ENCODE results near the gene CALN1.

DNA sequence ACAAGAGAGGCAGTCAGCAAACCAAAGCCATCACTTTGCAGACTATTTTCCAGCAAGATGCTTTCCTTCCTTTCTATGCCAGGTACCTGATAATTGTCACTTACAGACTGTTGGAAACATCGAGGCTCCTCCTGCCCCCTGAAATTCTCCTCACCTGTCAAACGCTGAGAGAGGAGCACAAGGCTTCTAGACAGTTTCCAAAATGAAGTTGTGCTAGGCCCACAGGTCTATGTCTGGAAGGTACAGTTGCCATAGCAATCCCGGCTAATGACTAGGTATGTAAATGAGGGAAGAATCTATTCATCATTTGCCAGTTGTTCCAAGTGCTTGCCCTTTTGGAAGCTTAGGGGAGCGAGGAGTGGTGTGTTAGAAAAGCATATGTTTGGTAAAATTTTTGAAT, 334.4 kb downstream of the CALN1 start:
- TF ChIP-seq POLR2A (IDR thresholded peaks at IDR 0.05; ENCODE audit: low read depth) (no peak), EP300 (IDR thresholded peaks at IDR 0.05) (no peak)
- TF ChIP-seq, protein P1, sequence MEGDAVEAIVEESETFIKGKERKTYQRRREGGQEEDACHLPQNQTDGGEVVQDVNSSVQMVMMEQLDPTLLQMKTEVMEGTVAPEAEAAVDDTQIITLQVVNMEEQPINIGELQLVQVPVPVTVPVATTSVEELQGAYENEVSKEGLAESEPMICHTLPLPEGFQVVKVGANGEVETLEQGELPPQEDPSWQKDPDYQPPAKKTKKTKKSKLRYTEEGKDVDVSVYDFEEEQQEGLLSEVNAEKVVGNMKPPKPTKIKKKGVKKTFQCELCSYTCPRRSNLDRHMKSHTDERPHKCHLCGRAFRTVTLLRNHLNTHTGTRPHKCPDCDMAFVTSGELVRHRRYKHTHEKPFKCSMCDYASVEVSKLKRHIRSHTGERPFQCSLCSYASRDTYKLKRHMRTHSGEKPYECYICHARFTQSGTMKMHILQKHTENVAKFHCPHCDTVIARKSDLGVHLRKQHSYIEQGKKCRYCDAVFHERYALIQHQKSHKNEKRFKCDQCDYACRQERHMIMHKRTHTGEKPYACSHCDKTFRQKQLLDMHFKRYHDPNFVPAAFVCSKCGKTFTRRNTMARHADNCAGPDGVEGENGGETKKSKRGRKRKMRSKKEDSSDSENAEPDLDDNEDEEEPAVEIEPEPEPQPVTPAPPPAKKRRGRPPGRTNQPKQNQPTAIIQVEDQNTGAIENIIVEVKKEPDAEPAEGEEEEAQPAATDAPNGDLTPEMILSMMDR (IDR thresholded peaks at IDR 0.05) = no peak
